Frontal cortex (tissue), 4 donors: ENCODE measurements around the gene MYOF. TPM values are rescaled to one million over a fixed set of nuclear protein-coding genes. Genes with fewer than 3 reads are reported as not detected.
"Not testable (repeated sequence)": the region's sequence is repeated elsewhere in the genome, so short reads cannot be mapped to it uniquely, and the experiment has no call there.

Experiments
- DNase-seq, 2 donors: peaks; one replicate each; pipeline ENCODE4 v3.0.0; 2012; ENCODE audit warnings: low spot score in 2 of 2
- FAIRE-seq: peaks from 2 replicates; lab custom pipeline; 2012; peaks lifted over from hg19 to GRCh38; lab: Jason Lieb, UNC
- total RNA-seq: library from RNA; depleted of rRNA; stranded (reverse); fragments of >200 nt; gene quantifications from one replicate; pipeline ENCODE4 v1.2.3, GENCODE V29; 2014
- donor health status: control.
- donor health status: control.
- donor health status: control.

The MYOF gene
- total RNA-seq, 1 donor from 2014 or later, result 2.9 TPM

GRCh38 chr10:93368210-93368609, 113.9 kb downstream of the MYOF start:
- FAIRE-seq, result no peak
- DNase-seq, result no peak

GRCh38 chr10:93367664-93368063, 114.5 kb downstream of the MYOF start:
- DNase-seq (no peak), FAIRE-seq (no peak)

GRCh38 chr10:93364966-93365365, 117.2 kb downstream of the MYOF start:
- FAIRE-seq, result no peak
- no peak for DNase-seq

- FAIRE-seq (no peak), DNase-seq (no peak)
Observed at GRCh38 chr10:93363891-93364648, 118.1 kb downstream of the MYOF start.

GRCh38 chr10:93358398-93358797, 123.7 kb downstream of the MYOF start:
- FAIRE-seq, DNase-seq: not testable (repeated sequence)

GRCh38 chr10:93357680-93358079, 124.5 kb downstream of the MYOF start:
- FAIRE-seq (no peak), DNase-seq (no peak)

- no peak for DNase-seq
- no peak for FAIRE-seq
Observed at GRCh38 chr10:93356516-93356915, 125.6 kb downstream of the MYOF start.

- FAIRE-seq, result peak; percentile 57
- peak; percentile 28 to 33 for DNase-seq
Observed at GRCh38 chr10:93352638-93353383, 129.3 kb downstream of the MYOF start.

- FAIRE-seq (no peak), DNase-seq (peak in 1 of 2 donors; percentile 19)
Observed at GRCh38 chr10:93346694-93347093, 135.4 kb downstream of the MYOF start.

- FAIRE-seq, result no peak
- DNase-seq, result no peak
Observed at GRCh38 chr10:93346108-93346507, 136.0 kb downstream of the MYOF start.

- DNase-seq (no peak), FAIRE-seq (no peak)
Observed at GRCh38 chr10:93344691-93345090, 137.4 kb downstream of the MYOF start.

- no peak for DNase-seq
- no peak for FAIRE-seq
Observed at GRCh38 chr10:93342921-93343320, 139.2 kb downstream of the MYOF start.

- DNase-seq (no peak), FAIRE-seq (no peak)
Observed at GRCh38 chr10:93342366-93342765, 139.8 kb downstream of the MYOF start.

- DNase-seq (no peak), FAIRE-seq (no peak)
Observed at GRCh38 chr10:93337309-93337721, 144.8 kb downstream of the MYOF start.

- FAIRE-seq, result no peak
- DNase-seq, result no peak
Observed at GRCh38 chr10:93336678-93337077, 145.5 kb downstream of the MYOF start.

GRCh38 chr10:93336110-93336509, 146.0 kb downstream of the MYOF start:
- FAIRE-seq (no peak), DNase-seq (no peak)

- FAIRE-seq, result no peak
- no peak for DNase-seq
Observed at GRCh38 chr10:93334901-93335327, 147.2 kb downstream of the MYOF start.

GRCh38 chr10:93334181-93334580, 148.0 kb downstream of the MYOF start:
- FAIRE-seq (no peak), DNase-seq (no peak)

GRCh38 chr10:93333278-93333978, 148.7 kb downstream of the MYOF start:
- DNase-seq (no peak), FAIRE-seq (no peak)

- FAIRE-seq (no peak), DNase-seq (no peak)
Observed at GRCh38 chr10:93330824-93331223, 151.3 kb downstream of the MYOF start.

GRCh38 chr10:93319896-93320295, 162.2 kb downstream of the MYOF start:
- FAIRE-seq (no peak), DNase-seq (no peak)
